HEK293 (cell line): ENCODE data around the gene TNS3.

Source experiments
- CTCF ChIA-PET: fragments of 350-600 bp; formaldehyde crosslinking; extraction: SDS; loops from one replicate; lab custom pipeline; 2021; ENCODE audit warnings: antibody characterized with exemption; lab: Yijun Ruan, JAX
- POLR2A ChIA-PET: fragments of 300-600 bp; formaldehyde crosslinking; extraction: SDS; loops from one replicate; lab custom pipeline; 2020; ENCODE audit warnings: antibody characterized with exemption, inconsistent platforms; lab: Yijun Ruan, JAX
- H3K27ac ChIP-seq: fragments of 200-500 bp; sonication (Bioruptor generic); 2 replicates; pipeline ENCODE4 v1.5.1; 2014; ENCODE audit warnings: low read depth, low read length, control low read depth, inconsistent platforms; ENCODE audit errors: extremely low read depth
- H3K36me3 ChIP-seq, 2 experiments: fragments of 200-500 bp in 1 of 2; sonication (Bioruptor generic) in 1 of 2; 1 replicate in 1 of 2; 2 replicates in 1 of 2; pipeline ENCODE4 v1.5.1; 2014 to 2017; ENCODE audit warnings: inconsistent platforms in 2 of 2, low read length in 2 of 2; ENCODE audit not compliant: control insufficient read depth in 2 of 2, insufficient read depth in 1 of 2
- H3K4me1 ChIP-seq: fragments of 200-500 bp; sonication (Bioruptor generic); 2 replicates; pipeline ENCODE4 v1.5.1; 2014; ENCODE audit warnings: mild to moderate bottlenecking, low read length, inconsistent platforms; ENCODE audit not compliant: control insufficient read depth, insufficient read depth
- H3K4me3 ChIP-seq: 2 replicates; pipeline ENCODE4 v1.5.1; 2011; ENCODE audit warnings: low read depth, mild to moderate bottlenecking, control low read depth, low read length, moderate library complexity
- H3K9me3 ChIP-seq: fragments of 200-500 bp; sonication (Bioruptor generic); 2 replicates; pipeline ENCODE4 v1.5.1; 2014; ENCODE audit warnings: low read depth, low read length, inconsistent platforms; ENCODE audit not compliant: control insufficient read depth, insufficient read depth
- FEZF1 ChIP-seq: fragments of 450-650 bp; formaldehyde crosslinking; IDR thresholded peaks from 2 replicates; pipeline ENCODE4 v1.5.1; 2016; ENCODE audit warnings: missing biosample characterization, missing genetic modification characterization
- KLF8 ChIP-seq: fragments of 450-650 bp; formaldehyde crosslinking; IDR thresholded peaks from 2 replicates; pipeline ENCODE4 v1.5.1; 2016; ENCODE audit warnings: missing biosample characterization, missing genetic modification characterization
- RBAK ChIP-seq: fragments of 450-650 bp; formaldehyde crosslinking; IDR thresholded peaks from 2 replicates; pipeline ENCODE4 v1.5.1; 2016; ENCODE audit warnings: missing biosample characterization, missing genetic modification characterization
- ZBTB21 ChIP-seq: fragments of 450-650 bp; formaldehyde crosslinking; IDR thresholded peaks from 2 replicates; pipeline ENCODE4 v1.5.1; 2017; ENCODE audit warnings: missing biosample characterization, missing genetic modification characterization
- ZNF114 ChIP-seq: fragments of 450-650 bp; formaldehyde crosslinking; IDR thresholded peaks from 2 replicates; pipeline ENCODE4 v1.5.0; 2017; ENCODE audit warnings: missing biosample characterization, missing genetic modification characterization
- ZNF174 ChIP-seq: fragments of 450-650 bp; formaldehyde crosslinking; IDR thresholded peaks from 2 replicates; pipeline ENCODE4 v1.5.0; 2017; ENCODE audit warnings: missing biosample characterization, mild to moderate bottlenecking, missing genetic modification characterization
- ZNF184 ChIP-seq: fragments of 450-650 bp; IDR thresholded peaks from 2 replicates; pipeline ENCODE4 v1.5.1; 2018; ENCODE audit warnings: missing biosample characterization, mild to moderate bottlenecking, missing genetic modification characterization
- ZNF292 ChIP-seq: fragments of 450-650 bp; formaldehyde crosslinking; IDR thresholded peaks from 2 replicates; pipeline ENCODE4 v1.5.1; 2016; ENCODE audit warnings: low read depth, missing biosample characterization, missing genetic modification characterization, borderline replicate concordance
- ZNF350 ChIP-seq: fragments of 450-650 bp; formaldehyde crosslinking; IDR thresholded peaks from 2 replicates; pipeline ENCODE4 v1.5.0; 2017; ENCODE audit warnings: missing biosample characterization, mild to moderate bottlenecking, missing genetic modification characterization
- ZNF37A ChIP-seq: fragments of 450-650 bp; IDR thresholded peaks from 2 replicates; pipeline ENCODE4 v1.5.1; 2018; ENCODE audit warnings: missing biosample characterization, missing genetic modification characterization
- ZNF426 ChIP-seq: fragments of 450-650 bp; formaldehyde crosslinking; IDR thresholded peaks from 2 replicates; pipeline ENCODE4 v1.5.1; 2017; ENCODE audit warnings: missing biosample characterization, missing genetic modification characterization, mild to moderate bottlenecking, inconsistent platforms, moderate library complexity
- ZNF521 ChIP-seq: fragments of 450-650 bp; formaldehyde crosslinking; IDR thresholded peaks from 2 replicates; pipeline ENCODE4 v1.5.1; 2017; ENCODE audit warnings: missing biosample characterization, mild to moderate bottlenecking, missing genetic modification characterization
- ZNF664 ChIP-seq: fragments of 450-650 bp; formaldehyde crosslinking; IDR thresholded peaks from 2 replicates; pipeline ENCODE4 v1.5.1; 2016; ENCODE audit warnings: missing biosample characterization, missing genetic modification characterization
- ZNF670 ChIP-seq: fragments of 450-650 bp; formaldehyde crosslinking; IDR thresholded peaks from 2 replicates; pipeline ENCODE4 v1.5.1; 2016; ENCODE audit warnings: missing biosample characterization, missing genetic modification characterization, low read depth
- ZNF677 ChIP-seq: fragments of 450-650 bp; IDR thresholded peaks from 2 replicates; pipeline ENCODE4 v1.5.0; 2018; ENCODE audit warnings: missing biosample characterization, mild to moderate bottlenecking, missing genetic modification characterization, moderate library complexity
- ZNF785 ChIP-seq: fragments of 450-650 bp; formaldehyde crosslinking; IDR thresholded peaks from 2 replicates; pipeline ENCODE4 v1.5.1; 2016; ENCODE audit warnings: missing biosample characterization, missing genetic modification characterization
- ZNF791 ChIP-seq: fragments of 450-650 bp; formaldehyde crosslinking; IDR thresholded peaks from 2 replicates; pipeline ENCODE4 v1.5.1; 2016; ENCODE audit warnings: missing biosample characterization, missing genetic modification characterization
- ZNF843 ChIP-seq: fragments of 450-650 bp; formaldehyde crosslinking; IDR thresholded peaks from 2 replicates; pipeline ENCODE4 v1.5.1; 2016; ENCODE audit warnings: missing biosample characterization, missing genetic modification characterization
- ZSCAN23 ChIP-seq: fragments of 450-650 bp; formaldehyde crosslinking; IDR thresholded peaks from 2 replicates; pipeline ENCODE4 v1.5.1; 2016; ENCODE audit warnings: missing biosample characterization, missing genetic modification characterization
- TF ChIP-seq, protein P1 (sequence below): fragments of 450-650 bp; formaldehyde crosslinking; IDR thresholded peaks from 2 replicates; pipeline ENCODE4 v1.5.1; 2017; ENCODE audit warnings: missing biosample characterization, missing genetic modification characterization
- TF ChIP-seq, protein P2 (sequence below): fragments of 450-650 bp; formaldehyde crosslinking; IDR thresholded peaks from 2 replicates; pipeline ENCODE4 v1.5.1; 2017; ENCODE audit warnings: missing biosample characterization, missing genetic modification characterization
- TF ChIP-seq, protein P3 (sequence below): fragments of 450-650 bp; formaldehyde crosslinking; IDR thresholded peaks from 2 replicates; pipeline ENCODE4 v1.5.1; 2017; ENCODE audit warnings: missing biosample characterization, missing genetic modification characterization
- TF ChIP-seq, protein P4 (sequence below): fragments of 450-650 bp; formaldehyde crosslinking; IDR thresholded peaks from 2 replicates; pipeline ENCODE4 v1.5.1; 2016; ENCODE audit warnings: missing biosample characterization, missing genetic modification characterization

Gene TNS3

DNA sequence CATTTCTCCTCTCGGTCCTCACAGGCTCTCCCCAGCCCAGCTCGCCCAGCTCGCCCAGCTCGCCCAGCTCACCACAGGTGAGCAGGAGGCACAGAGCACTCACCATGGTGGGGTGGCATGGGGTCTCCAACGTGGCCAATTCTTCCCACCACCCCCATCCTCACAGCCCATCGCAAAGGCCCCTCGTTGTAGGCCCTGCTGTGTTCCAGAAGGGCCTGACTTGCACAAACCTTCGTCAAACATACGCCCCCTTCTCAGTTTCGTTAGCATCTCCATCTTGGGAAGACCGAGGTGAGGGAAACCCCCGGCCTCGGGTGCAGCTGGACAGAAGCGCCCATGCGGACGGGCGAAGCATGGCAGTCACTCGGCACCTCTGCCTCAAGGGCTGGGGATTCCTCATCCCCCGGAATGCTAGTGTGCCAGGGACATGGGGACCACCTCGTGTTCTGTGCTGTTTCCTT lies 304.6 kb downstream of the TNS3 start (continued):
- TF ChIP-seq ZSCAN23 (tag by site-specific recombination) (no peak), ZNF350 (tag by site-specific recombination) (no peak), ZBTB21 (tag by site-specific recombination) (no peak), ZNF843 (tag by site-specific recombination) (no peak)

DNA sequence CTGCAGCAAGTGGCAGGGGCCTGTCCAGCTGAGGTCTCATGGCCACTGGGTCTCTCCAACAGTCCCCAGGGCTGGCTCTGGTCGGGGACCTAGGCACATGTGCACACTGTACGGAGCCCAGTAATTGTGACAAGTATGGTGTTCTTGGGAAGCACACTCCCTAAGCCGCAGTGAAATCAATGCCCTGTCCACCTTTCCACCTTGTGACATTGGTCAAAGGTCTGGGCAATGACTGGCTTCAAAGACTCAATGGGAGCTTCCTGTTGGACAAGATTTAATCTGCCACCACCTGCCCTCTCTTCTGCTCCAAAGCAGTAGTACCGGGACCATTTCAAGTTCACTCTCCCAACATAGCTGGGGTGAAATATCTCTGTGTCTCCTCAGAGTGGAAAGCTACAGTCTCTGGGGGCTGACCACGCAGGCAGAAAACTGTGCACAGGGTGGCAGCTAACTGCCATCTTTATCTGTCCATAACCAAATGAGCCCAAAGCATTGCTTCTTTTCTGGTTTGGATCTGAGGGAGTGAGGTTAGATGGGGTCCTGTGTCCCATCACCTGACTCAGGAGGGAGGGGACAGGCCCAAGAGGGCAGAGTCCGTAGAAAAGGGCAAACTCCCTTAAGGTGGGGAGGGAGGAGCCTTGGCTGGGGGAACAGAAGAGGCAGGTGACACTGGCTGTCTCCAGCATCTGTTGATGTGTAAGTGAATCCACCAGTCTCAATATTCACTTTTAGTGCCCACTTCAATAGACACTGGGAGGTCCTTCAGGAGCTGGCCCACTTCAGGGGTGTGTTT lies 307.7 kb downstream of the TNS3 start:
- TF ChIP-seq, protein P1, sequence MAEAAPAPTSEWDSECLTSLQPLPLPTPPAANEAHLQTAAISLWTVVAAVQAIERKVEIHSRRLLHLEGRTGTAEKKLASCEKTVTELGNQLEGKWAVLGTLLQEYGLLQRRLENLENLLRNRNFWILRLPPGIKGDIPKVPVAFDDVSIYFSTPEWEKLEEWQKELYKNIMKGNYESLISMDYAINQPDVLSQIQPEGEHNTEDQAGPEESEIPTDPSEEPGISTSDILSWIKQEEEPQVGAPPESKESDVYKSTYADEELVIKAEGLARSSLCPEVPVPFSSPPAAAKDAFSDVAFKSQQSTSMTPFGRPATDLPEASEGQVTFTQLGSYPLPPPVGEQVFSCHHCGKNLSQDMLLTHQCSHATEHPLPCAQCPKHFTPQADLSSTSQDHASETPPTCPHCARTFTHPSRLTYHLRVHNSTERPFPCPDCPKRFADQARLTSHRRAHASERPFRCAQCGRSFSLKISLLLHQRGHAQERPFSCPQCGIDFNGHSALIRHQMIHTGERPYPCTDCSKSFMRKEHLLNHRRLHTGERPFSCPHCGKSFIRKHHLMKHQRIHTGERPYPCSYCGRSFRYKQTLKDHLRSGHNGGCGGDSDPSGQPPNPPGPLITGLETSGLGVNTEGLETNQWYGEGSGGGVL (tag by site-specific recombination) = no peak
- TF ChIP-seq ZNF677 (tag by site-specific recombination) = no peak
- H3K36me3 ChIP-seq = no peaks in the 10 kb centered on the region
- POLR2A ChIA-PET = no interaction called here
- no peak overlapping the region for H3K4me3 ChIP-seq
- H3K9me3 ChIP-seq = no peaks in the 10 kb centered on the region
- CTCF ChIA-PET = interaction anchor here (0.5 kb wide), 1 partner anchor 400 kb away, joined by 3 read pairs; no protein-coding TSS in a partner anchor
- no peak overlapping the region for H3K27ac ChIP-seq
- no peaks in the 10 kb centered on the region for H3K4me1 ChIP-seq

DNA sequence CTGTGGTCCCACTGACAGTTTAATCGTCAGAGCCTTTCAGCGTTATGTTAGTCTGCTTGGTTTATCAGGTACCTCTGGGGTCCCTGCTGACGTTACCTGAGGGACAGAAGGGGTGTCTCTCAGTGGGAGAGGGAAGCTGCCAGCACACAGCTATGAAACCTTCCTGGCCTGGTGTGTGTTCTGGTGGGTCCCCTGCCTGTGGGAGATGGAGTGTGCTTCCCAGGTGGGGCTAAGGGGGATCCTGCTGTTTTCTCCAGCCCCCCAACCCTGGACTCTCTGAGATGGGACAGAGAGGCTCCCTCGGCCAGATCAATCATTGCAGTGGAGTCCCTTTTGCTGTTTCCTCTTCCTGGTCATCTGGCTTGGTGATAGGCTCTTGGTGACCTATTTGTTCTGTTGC lies 308.8 kb downstream of the TNS3 start:
- no peak overlapping the region for H3K27ac ChIP-seq
- H3K9me3 ChIP-seq = no peaks in the 10 kb centered on the region
- ChIA-PET CTCF (no interaction called here), POLR2A (no interaction called here)
- H3K4me3 ChIP-seq = no peak overlapping the region
- no peaks in the 10 kb centered on the region for H3K36me3 ChIP-seq
- H3K4me1 ChIP-seq = no peaks in the 10 kb centered on the region
- TF ChIP-seq, protein P2, sequence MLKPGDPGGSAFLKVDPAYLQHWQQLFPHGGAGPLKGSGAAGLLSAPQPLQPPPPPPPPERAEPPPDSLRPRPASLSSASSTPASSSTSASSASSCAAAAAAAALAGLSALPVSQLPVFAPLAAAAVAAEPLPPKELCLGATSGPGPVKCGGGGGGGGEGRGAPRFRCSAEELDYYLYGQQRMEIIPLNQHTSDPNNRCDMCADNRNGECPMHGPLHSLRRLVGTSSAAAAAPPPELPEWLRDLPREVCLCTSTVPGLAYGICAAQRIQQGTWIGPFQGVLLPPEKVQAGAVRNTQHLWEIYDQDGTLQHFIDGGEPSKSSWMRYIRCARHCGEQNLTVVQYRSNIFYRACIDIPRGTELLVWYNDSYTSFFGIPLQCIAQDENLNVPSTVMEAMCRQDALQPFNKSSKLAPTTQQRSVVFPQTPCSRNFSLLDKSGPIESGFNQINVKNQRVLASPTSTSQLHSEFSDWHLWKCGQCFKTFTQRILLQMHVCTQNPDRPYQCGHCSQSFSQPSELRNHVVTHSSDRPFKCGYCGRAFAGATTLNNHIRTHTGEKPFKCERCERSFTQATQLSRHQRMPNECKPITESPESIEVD (tag by site-specific recombination) = no peak
- TF ChIP-seq ZNF292 (tag by site-specific recombination) (no peak), ZNF37A (tag by site-specific recombination) (no peak), ZNF174 (tag by site-specific recombination) (no peak), RBAK (tag by site-specific recombination) (no peak), ZNF785 (tag by site-specific recombination) (no peak), ZNF791 (no peak), ZNF114 (tag by site-specific recombination) (no peak), KLF8 (tag by site-specific recombination) (no peak), FEZF1 (tag by site-specific recombination) (no peak), ZNF521 (tag by site-specific recombination) (no peak), ZNF664 (no peak), ZNF184 (tag by site-specific recombination) (no peak), ZNF350 (tag by site-specific recombination) (no peak), ZNF426 (no peak), ZNF670 (tag by site-specific recombination) (no peak)
- TF ChIP-seq, protein P3, sequence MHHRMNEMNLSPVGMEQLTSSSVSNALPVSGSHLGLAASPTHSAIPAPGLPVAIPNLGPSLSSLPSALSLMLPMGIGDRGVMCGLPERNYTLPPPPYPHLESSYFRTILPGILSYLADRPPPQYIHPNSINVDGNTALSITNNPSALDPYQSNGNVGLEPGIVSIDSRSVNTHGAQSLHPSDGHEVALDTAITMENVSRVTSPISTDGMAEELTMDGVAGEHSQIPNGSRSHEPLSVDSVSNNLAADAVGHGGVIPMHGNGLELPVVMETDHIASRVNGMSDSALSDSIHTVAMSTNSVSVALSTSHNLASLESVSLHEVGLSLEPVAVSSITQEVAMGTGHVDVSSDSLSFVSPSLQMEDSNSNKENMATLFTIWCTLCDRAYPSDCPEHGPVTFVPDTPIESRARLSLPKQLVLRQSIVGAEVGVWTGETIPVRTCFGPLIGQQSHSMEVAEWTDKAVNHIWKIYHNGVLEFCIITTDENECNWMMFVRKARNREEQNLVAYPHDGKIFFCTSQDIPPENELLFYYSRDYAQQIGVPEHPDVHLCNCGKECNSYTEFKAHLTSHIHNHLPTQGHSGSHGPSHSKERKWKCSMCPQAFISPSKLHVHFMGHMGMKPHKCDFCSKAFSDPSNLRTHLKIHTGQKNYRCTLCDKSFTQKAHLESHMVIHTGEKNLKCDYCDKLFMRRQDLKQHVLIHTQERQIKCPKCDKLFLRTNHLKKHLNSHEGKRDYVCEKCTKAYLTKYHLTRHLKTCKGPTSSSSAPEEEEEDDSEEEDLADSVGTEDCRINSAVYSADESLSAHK = no peak
- TF ChIP-seq, protein P4, sequence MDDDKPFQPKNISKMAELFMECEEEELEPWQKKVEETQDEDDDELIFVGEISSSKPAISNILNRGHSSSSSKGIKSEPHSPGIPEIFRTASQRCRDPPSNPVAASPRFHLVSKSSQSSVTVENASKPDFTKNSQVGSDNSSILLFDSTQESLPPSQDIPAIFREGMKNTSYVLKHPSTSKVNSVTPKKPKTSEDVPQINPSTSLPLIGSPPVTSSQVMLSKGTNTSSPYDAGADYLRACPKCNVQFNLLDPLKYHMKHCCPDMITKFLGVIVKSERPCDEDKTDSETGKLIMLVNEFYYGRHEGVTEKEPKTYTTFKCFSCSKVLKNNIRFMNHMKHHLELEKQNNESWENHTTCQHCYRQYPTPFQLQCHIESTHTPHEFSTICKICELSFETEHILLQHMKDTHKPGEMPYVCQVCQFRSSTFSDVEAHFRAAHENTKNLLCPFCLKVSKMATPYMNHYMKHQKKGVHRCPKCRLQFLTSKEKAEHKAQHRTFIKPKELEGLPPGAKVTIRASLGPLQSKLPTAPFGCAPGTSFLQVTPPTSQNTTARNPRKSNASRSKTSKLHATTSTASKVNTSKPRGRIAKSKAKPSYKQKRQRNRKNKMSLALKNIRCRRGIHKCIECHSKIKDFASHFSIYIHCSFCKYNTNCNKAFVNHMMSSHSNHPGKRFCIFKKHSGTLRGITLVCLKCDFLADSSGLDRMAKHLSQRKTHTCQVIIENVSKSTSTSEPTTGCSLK = no peak
- TF ChIP-seq, protein P1 (tag by site-specific recombination) = no peak
